NCI-H146 treated with DMSO at 0.1 percent for 48 hours (cell line): Measurements from ENCODE around the gene SLC46A2.

Source experiments
- DNase-seq: peaks from one replicate; lab custom pipeline; 2025; ENCODE audit not compliant: unreplicated experiment; lab: John Stamatoyannopoulos, UW

The SLC46A2 gene

DNA sequence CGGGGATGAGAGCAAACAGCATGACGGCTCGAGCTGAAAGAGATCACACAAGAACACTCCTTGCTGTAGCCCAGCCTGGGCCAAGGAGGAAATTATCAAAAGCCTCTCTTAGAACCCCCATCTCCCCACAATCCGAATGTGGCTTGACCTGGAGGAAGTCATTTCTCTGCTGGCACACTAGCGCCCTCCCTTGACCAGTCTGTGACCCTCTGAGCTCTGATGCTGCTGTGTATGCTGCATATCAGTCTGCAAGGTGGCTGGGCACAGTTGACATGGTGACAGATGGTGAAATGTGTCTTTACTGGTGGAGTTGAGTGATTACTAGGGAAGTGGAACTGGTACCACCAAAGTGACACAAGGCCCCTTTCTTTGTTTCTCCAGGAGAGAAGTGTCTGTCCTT, 3.3 kb downstream of the SLC46A2 start:
- DNase-seq: no peak

DNA sequence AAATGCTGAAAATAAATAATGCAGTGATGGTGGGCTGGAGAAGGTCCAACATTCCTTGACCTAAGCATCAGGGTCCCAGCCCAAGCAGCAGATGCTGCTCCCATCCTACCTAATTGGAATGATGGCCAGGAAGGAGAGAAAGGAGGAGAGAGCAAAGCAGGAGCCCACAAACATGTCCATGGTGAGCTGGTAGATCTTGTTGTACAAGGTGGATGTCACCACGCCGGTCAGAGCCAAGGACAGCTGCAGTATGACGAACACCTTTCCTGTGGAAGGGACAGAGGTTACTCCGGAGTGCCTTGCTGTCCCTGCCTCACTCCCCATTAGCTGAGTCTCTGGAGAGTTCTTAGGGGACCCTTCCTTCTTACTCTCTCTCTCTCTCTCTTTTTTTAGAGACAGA, 4.3 kb downstream of the SLC46A2 start:
- no peak for DNase-seq

DNA sequence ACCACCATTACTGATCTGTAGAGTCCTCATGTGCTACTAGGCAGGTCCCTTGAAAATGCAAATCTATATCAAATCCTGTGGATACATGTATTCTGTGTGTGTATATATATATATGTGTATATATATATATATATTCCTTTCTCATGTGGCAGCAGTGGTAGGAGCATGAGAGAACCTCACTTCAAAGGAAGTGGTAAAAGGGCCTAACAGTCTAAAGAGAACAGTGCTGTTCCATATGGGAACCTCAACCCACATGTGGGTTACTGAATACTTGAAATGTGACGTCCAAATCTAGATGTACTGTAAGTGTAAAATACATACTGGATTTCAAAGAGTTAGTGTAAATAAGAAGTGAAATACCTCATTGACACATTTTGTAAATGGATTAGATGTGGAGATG, 5.4 kb downstream of the SLC46A2 start:
- DNase-seq: no peak

DNA sequence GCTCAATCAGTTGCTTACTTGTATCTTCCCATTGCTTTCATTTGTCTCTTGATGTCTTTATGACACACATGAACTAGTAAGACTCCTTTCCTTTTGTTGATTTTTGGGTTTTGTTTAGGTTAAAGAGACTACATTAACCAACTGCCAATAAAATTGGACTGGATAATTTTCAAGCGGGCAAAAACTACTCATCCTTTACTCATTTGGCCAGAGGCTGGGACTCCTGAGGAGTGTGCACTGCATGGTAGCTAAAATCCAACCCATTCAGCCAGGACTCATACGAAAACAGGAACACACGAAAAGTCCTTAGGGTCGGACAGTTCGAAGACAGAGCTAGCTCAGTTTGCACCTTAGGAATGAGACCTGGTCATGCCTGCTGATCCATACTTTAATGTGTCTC, 6.0 kb downstream of the SLC46A2 start:
- DNase-seq: no peak

DNA sequence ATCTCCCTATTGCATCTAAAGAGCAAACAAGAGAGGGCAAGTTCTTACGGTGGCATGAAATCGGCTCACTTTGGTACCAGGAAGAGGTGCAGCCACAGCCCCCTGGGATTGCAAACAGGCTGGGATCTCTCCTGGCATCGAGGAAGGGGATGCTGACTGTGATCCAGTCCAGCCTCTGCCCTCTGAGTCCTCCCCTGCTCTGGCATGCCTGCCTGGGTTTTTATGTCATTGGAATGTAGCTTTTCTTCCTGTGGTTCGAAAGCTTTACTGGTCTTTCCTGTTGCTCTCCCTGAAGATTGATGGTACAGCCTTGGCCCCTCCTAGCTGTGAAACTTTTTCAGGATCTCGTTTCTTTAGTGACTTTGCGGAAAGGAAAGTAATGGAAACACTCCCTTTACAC, 6.6 kb downstream of the SLC46A2 start:
- DNase-seq: no peak

- no peak for DNase-seq
These were observed 9.3 kb downstream of the SLC46A2 start for GRCh38 chr9:112881331-112881730.

- DNase-seq: no peak
These were observed 10.0 kb downstream of the SLC46A2 start for GRCh38 chr9:112880650-112881049.

GRCh38 chr9:112878752-112879151, 11.9 kb downstream of the SLC46A2 start:
- DNase-seq: no peak

- DNase-seq: no peak
These were observed 16.8 kb downstream of the SLC46A2 start for GRCh38 chr9:112873773-112874405.

DNA sequence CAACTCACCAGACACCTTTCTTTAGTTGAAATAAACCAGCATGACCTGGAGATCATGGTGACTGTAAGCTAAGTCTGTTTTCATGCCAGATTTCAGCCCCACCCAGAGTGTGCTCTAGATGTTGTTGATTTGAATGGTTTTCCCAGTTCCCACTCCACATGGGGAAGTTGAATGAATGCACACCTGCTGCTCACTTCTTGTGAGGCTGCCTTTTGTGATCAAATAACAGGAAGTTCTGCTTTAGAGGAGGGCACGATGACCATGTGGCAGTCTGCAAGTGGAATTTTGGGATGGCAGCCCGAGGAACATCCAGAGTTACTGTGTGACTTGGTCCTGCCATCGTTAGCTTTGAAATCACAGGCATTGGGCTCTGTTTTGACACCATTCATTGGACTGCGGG, 18.7 kb downstream of the SLC46A2 start:
- no peak for DNase-seq

- no peak for DNase-seq
These were observed 20.1 kb downstream of the SLC46A2 start for GRCh38 chr9:112870556-112870955.

DNA sequence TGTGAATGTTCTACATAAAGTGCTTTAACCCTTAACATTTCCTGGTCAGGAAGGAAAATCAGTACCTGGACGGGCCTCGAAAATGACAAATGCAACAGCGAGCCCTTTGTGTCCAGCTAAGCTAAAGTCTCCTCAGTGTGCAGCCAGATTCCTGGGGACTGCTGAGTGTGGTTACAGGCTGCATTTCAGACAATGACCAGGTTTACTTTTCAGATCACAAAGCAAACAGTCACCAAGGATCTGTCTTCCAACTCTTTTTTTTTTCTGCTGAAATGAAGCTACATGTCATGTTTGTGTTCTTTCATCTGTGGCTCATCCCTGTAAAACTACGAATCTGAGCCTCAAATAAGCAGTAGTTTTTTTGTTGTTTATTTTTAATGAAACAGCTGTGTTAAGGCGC, 20.8 kb downstream of the SLC46A2 start:
- peak; percentile 6 for DNase-seq

- DNase-seq: no peak
These were observed 21.6 kb downstream of the SLC46A2 start for GRCh38 chr9:112869041-112869529.

DNA sequence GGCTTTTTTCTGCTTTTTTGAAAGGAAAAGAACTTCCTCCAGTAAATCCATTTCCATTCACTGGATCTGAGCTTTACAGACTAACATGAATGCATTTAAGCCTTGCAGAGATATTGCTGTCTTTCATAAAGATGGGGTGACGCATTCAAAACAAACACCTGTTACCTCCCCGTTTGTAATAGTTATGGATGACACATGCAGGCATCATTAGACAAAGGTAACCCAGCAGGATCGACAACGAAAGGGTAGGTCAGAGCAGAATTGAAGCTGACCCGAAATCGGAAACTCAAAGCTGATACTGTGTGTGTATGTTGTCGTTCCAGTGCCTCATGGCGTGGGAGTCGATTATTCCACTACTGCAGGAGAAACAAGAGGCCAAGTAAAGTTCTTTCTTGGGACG, 22.2 kb downstream of the SLC46A2 start:
- DNase-seq: no peak

DNA sequence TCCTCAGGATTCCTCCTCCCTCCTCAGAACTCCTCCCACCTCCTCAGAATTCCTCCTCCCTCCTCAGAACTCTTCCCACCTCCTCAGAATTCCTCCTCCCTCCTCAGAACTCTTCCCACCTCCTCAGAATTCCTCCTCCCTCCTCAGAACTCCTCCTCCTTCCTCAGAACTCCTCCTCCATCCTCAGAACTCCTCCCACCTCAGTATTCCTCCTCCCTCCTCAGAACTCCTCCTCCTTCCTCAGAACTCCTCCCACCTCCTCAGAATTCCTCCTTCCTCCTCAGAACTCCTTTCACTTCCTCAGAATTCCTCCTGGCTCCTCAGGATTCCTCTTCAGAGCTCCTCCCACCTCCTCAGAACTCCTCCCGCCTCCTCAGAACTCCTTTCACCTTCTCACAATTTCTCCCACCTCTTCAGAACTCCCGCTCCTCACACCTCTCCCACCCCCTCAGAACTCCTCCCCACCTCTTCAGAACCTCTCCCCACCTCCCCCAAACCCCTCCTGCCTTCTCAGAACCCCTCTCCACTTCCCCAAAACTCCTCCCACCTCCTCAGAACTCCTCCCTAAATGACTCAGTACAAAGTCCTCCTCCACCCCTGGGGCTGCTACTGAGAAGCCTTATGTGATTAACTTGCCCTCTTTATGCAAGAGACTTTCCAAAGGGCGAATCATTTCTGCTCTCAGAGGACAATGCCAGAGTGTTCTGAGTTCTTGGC, 23.2 kb downstream of the SLC46A2 start:
- no peak for DNase-seq

DNA sequence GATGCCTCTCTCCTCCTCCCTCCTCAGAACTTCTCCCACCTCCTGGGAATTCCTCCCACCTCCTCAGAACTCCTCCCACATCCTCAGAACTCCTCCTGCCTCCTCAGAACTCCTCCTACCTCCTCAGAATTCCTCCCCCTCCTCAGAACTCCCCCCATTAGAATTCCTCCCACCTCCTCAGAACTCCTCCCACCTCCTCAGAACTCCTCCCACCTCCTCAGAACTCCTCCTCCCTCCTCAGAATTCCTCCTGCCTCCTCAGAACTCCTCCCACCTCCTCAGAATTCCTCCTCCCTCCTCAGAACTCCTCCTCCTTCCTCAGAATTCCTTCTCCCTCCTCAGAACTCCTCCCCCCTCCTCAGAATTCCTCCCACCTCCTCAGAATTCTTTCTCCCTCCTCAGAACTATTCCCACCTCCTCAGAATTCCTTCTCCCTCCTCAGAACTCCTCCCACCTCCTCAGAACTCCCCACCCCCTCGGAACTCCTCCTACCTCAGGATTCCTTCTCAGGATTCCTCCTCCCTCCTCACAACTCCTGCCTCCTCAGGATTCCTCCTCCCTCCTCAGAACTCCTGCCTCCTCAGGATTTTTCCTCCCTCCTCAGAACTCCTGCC, 23.9 kb downstream of the SLC46A2 start:
- DNase-seq: no peak

GRCh38 chr9:112864982-112865381, 25.7 kb downstream of the SLC46A2 start:
- DNase-seq: no peak

GRCh38 chr9:112864403-112864802, 26.3 kb downstream of the SLC46A2 start:
- DNase-seq: no peak

DNA sequence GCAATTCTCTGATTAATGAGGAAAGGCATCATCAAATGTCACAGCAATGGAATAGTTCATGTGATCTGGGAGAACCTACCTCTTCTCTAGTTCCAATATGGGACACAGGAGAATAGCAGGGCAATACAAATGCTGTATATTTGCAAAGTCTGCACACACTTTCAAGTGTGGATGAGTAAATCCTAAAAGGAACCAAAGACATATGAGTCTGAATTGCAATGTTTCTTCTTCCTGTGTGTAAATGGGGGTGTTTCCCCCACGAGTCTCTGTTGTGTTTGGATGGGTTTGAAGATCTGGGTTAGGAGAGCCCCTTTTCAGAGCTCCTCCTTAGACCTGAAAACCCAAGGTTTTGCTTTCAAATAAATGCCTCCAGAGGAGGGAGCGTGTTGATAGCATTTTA, 26.9 kb downstream of the SLC46A2 start:
- no peak for DNase-seq

GRCh38 chr9:112863214-112863613, 27.5 kb downstream of the SLC46A2 start:
- DNase-seq: no peak

- DNase-seq: no peak
These were observed 28.8 kb downstream of the SLC46A2 start for GRCh38 chr9:112861638-112862555.
